ENCODE measurements around the gene TRIM62.
"Not testable (repeated sequence)": the region's sequence is repeated elsewhere in the genome, so short reads cannot be mapped to it uniquely, and the experiment has no call there.

The TRIM62 gene

DNA sequence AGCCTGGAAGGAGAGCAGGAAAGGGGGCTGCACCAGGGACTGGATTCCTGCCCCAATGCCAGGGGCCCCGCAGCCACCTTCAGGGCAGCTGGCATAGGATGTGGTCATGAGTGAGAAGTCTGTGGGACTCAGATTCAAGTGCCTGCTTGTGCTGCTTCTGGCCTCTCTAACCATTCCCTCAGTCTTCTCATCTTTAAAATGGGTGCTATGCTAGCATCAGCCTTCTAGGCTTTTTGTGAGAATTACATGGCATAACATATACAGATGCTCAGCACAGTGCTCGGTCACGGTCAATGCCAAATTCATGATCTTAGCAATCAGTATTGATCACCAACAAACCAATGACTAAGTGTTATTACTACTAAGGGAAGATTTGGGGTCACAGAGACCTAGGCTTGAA is 23.5 kb downstream of the TRIM62 start:
- no peak for DNase-seq

DNA sequence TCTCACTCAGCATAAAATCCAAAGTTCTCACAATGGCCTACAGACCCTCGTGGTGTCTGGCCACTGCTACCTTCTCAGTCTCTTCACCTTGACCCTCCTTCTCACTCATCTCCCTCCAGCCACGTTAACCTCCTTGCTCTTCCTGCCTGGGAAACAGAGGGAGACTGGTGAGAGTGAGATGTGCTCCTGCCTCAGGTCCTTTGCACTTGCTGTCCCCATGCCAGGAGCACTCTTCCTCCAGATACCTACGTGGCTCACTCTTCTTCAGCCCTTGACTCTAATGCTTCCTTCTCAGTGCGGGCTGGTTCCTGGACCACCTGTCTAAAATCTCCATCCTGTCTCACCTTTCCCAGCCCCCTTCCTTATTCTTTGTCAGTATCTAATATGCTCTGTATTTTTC is 24.7 kb downstream of the TRIM62 start:
- no peak for DNase-seq

DNA sequence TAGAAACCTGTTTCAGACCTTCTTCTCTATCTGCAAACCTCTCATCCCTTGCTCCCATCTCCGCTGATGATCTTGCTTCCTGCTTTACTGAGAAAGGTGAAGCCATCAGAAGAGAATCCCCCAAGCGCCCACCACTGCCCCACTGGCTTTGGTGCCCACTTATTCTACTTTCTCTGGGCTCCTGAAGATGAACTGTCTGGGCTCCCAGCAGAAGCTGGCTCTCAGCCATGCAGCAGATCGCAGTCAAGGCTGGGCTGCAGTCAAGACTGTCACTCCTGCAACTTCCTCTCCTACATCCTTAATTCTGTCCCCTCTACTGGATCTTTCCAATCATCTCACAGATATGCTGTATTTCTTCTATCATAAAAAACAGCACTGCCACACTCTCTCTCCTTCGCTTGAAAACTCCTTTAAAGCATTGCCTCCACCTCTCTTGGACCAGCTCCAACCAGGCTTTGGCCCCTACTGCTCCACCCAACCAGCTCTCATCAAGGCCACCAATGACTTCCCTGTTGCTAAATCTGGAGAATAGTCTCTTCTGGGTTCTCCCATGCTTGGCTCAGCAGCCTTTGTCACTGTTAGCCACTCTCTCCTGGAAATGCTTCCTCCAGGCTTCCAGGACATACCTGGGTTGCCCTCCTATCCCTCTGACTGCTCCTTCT is 25.8 kb downstream of the TRIM62 start:
- peak; percentile 20 for DNase-seq

DNA sequence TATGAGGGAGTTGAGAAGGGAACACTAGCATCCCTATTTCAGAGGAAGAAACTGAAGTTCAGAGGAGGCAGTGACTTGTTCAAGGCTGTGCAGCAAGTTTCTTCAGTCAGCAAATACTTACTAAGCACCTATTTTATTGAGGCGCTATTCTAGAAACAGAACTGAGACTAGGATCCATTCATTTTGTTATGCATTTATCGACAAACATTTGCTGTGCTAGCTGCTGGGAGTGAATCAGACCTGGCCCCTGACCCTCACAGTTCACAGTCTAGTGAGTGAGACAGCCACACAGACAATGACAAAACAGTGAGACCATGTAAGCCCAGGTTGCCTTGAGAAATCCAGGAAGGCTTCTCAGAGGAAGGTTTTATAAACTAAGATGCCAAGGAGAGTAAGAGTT is 28.2 kb downstream of the TRIM62 start:
- no peak for DNase-seq

DNA sequence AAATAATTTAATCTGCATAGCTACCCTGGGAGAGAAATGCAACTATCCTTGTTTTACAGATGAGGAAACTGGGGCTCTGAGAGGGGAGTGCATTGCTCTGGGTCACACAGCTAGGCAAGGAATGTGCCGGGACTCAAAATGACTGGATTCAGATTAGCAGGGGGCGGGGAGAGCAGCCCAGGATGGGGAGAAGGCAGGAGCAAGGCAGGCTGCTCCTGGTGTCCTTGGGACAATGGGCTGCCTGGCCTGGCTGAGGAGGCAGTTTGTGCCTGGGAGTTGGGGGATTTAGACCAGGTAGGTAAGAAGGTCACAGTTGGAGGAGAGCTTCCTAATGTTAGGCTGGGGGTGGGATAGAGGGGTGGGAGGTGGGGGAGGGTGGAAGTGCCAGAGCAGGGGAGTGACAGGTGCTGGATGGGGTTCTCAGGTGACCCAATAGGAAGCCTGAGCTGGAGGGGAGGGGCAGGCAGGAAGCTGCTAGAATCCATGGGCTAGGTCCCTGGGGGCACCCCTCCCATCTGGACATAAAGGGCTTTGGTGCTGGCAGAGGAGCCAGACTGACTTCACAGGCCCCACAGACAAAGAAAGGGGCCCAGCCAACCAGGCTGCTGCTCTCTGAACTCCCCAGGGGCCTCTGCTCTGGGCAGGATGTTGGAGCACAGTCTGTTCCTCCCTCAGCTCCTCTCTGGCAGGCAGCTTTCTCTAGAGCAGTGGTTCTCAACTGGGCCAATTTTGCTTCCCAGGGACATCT is 29.0 kb downstream of the TRIM62 start:
- DNase-seq = peak; percentile 16

DNA sequence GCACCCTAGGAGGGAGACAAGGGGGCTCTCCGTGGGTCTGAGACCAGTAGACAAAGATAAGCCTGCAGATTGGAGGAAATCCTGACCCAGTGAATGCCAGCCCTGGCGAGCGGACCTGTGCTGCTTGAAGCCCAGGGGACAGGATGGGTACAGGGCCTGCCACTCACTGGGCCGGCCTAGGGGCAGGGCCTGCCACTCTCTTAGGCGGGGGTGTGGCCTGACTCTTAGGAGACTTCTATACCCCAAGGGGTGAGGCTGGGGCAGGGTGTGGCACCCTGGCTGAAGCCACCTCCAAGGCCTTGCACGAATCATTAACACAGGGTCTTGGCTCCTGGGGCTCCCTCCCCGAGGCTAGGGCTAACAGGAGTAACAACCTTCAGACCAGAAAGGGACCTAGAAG is 30.7 kb downstream of the TRIM62 start:
- no peak for DNase-seq

DNA sequence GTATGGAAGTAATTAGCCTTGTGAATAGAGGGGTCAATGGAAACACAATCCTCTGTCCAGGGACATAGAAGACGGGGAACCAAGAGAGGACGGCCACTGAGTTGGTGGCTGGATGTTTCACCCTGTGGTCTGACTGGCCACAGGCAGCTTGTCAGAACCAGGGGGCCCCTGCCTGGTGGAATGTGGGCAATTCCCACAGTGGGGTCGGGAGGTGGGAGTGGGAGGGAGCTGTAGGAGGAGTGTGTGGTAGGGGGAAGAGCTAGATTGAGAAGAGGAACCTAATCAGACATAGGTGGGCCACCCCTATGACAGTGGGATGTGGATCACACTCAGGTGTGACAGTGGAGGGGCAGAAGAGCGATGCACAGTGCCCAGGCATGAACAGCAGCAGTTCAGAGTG is 31.3 kb downstream of the TRIM62 start:
- no peak for DNase-seq

DNA sequence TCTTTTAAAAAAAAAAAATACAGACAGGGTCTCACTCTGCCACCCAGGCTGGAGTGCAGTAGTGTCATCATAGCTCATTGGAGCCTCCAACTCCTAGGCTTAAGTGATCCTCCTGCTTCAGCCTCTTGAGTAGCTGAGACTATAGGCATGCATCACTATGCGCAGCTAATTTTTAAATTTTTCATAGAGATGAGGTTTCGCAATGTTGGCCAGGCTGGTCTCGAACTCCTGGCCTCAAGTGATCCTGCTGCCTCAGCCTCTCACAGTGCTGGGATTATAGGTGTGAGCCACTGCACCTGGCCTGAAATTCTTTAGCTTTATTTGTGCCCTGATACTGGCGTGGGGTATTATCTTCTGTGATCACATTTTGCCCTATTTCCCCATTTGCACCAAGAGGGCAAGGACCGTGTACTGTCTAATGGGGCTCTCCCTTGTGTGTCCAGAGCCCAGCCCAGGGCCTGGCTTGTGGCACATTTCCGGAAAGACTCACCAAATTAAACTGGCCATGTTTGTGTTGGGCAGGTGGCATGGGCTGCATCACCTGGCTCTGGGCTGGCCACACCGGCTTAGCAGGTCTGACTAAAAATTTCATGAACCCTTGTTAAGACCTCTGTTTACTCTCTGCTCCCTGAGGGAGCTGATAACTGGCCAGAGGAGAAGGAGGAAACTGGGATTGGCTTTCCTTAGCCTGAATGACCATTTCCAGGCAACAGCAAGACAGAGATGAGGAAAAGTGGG is 32.2 kb downstream of the TRIM62 start:
- no peak for DNase-seq

DNA sequence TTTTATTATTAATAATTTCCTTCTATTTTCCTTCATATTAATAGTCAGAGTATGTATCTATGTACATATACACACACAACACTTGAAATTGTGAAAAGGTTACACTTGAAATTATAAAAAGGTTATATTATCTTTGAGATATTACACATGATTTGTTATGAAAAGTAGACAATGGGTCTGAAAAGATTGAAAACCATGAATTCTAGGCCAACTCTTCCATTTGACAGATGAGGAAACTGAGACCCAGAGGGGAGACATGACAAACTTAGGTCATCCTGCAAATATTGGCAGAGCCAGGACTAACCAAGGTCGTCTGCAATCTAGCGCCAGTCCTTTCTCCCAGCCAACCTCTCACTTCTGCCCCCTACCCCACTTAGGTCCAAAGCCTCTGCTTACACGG is 33.2 kb downstream of the TRIM62 start:
- no peak for DNase-seq

DNA sequence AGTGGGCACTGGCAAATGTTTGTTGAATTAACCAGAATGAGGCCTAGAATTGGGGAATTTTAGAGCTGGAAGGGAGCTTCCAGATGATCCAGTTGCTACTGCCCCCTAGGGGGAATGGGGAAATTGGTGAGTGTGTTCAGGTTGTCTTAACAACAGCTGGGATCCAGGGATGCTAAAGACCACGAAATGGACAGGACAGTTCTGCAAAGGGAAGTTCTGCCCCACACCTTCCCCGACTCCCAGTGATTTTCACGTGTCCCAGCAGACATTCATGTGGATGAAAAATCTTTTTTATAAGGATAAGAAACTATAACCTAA is 33.9 kb downstream of the TRIM62 start:
- no peak for DNase-seq

DNA sequence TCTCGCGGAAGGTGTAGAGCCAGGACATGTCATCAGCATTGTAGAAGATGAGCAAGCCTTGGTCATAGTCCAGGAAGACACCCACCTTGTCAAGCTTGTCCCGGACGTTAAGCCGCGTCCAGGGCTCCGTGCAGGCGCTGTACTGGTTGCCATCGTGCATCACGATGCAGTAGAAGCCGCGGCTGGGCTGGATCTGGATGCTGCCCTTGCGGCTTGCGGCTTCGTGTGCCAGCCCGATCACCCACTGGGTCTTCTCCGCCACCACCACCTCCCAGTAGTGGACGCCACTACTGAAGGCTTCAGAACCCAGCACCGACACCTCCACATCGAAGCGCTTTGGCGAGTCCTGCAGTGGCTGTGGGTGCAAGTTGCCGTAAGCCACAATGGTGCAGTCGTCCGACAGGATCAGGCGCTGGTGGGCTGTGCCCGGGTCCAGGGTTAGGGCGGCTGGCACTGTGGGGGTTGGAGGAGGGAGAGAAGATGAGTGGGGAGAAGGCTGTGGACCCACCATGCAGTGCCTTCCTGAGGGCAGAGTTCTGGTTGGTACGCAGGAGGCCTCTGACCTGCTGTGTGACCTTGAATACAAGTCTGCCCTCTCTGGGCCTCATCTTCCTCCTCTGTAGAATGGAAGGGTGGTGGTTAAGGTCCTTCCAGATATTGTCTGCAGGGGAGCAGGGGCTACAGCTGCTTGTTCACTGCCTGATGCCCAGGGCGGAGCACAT is 34.4 kb downstream of the TRIM62 start:
- no peak for DNase-seq

DNA sequence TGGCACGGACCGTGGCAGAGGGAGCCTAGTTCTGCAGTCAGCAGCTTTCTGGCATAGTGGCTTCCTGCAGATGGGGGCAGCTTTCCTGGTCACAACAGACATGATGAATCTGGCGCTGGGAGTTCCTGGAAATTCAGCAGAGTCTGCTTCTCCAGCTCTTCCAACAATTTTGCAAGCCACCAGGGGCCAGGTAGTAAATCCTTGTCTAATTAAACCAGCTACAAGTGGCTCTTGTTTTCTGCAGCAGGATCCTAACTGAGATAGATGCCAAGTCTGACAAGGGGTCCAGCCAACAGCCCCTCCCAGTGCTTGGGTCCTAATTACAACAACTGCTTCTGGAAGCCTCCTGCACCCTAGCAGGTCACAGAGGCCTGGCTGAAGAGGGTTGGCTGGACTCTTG is 35.8 kb downstream of the TRIM62 start:
- no peak for DNase-seq

DNA sequence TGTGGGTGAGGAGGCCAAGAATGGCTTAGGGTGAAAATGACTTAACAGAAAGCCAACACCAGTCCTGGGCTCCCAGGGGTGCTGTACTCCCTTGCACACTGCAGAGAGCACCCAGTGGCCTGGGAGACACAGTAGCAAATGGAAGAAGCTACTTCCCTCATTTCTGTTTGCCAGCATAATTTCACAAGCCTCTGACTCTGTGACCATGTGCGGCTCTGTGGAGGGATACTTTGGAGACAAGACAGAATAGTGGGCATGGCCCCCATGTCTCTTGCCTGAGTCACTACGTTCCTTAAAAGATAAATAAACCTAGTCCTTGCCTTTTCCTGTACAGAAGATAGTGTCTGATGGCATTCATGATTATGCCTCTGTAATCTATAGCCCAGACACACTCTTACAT is 38.1 kb downstream of the TRIM62 start:
- DNase-seq = no peak

DNA sequence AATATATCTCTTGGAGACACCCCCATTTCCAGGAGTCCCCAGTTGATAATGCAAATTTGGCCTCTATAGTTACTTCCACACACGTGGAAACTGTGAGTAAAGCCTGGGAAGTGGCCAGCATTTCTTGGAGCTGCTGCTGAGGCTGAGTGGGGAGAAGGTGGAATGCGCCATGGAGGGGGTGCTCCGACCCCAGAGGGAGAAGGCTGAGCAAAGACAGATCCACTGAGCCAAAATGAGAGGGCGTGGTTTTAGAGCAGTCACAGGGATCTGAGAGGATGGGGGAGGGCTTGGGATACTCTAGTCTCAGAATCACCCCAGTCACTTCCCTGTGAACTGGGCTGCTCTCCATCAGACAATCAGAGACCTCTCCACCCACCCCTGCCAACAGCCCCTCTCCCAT is 38.7 kb downstream of the TRIM62 start:
- DNase-seq = no peak

DNA sequence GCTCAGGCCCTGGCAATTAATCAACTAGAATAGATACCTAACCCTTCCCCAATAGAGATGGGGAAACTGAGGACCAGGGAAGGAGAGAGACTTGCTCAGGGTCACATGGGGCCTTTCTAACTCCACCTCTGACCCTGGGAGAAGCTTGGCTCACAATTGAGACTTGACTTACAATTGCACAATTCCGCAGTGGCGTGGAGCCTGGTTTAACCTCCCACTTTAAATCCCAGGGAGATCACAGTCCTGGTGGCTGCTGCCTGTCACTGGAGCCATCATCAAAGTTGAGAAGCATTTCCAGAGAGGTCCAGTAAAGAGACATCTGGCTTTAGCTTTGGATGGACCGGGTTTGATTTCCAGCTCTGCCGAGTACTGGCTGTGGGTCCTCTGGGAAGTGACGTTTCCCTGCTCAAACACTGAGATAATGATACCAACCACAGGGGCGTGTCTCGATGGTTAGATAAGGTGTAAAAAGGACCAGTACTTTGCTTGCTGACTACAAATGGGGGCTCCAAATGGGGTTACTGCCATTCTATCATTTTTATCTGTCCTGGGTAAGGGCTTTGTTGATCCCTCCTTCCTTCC is 39.3 kb downstream of the TRIM62 start:
- no peak for DNase-seq

DNA sequence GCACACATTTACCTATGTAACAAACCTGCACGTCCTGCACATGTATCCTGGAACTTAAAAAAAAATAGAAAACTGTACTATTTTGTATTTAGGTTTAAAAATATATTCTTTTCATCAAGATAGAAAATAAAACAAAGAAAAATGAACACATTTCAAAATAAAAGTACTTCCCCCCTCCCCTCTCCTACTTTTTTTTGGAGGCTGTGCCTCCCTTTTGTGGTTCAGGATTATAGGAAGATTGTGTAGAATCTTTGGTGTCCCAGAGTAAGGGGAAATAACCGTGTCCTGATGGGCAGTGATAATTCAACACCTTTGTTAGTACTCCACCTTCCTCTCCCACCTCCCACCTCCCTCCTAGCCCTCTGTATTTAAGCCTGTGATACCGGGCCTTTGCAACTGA is 40.1 kb downstream of the TRIM62 start:
- DNase-seq = no peak

DNA sequence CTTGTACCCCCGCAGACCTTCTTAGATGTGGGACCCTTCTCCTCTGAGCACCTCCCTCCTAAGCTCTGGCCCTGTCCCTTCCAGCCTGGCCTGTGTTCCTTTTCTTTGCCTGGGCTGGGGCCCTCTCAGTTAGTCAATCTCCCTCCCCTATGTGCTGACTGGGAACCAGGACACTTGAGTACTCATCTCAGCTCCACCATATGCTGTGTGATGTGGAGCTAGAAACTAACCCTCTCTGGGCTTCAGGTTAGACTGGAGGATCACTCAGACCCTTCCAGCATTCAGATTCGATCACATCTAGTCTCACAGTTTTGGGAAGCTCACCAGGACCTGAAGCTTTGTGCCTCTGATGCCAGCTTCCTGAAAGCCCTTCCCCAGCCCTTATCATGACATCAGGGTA is 40.6 kb downstream of the TRIM62 start:
- DNase-seq = no peak

DNA sequence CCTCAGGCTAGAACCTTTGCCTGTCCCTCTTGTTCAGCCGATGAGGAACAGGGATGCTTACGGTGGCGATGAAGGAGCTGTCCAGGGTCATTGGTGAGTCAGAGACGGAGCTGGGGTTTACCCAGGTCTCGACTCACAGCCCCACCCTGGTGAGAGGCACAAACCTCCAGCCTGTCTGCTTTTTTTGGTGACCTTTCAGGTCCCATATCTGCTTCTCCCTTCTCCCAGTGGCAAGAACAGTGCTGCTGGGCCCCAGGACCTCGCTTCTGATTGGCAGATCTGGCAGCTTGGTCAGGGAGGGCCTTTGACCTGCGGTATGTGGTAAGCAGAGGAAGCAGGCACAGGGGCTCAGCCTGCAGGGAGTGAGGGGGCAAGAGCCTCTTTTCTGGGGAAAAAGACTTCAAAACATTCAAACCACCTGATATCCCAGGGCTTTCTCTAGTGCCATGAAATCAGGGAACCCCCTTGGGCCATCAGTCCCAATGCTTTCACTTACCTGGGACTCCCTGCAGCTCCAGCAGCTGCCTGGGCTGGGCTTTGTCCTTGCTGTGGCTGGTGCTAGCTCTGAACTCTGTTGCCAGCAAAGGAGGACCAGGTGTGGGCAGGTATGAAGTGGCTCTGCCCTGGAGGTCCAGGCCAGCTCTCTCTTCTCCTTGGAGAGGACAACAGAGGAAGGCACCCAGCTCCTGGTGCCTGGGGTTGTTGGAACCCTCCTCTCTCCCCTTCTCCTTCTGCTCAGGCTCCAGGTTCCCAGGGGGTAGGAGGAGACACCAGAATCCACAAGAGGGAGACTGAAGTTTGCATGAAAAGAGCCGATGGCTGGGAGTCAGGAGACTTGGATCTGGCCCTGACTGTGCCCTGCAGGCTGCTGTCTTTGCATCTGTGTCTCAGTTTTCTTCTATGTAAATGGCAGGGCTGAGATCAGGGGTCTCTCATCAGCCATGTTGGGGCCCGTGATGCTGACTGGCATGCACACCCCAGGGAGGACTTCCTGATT is 41.4 kb downstream of the TRIM62 start:
- no peak for DNase-seq

DNA sequence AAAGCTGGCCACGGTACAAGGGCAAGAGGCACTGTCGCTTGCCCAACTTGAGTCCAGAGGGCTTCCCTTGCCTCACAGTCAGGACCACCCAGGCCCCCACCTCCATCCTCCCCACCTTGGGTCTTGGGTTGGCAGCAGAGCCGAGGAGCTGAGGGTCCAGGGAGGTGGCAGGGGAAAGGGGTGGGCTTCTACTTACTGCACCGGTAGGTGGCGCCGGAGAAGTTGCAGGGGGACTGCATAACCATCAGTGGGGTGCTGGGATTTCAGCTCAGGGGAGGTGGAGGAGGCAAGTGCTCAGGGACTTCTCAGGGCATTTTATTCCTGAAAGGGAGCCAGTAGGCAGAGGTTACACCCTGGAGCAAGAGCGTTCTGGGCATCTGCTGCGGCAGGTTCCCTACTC is 44.0 kb downstream of the TRIM62 start:
- no peak for DNase-seq

DNA sequence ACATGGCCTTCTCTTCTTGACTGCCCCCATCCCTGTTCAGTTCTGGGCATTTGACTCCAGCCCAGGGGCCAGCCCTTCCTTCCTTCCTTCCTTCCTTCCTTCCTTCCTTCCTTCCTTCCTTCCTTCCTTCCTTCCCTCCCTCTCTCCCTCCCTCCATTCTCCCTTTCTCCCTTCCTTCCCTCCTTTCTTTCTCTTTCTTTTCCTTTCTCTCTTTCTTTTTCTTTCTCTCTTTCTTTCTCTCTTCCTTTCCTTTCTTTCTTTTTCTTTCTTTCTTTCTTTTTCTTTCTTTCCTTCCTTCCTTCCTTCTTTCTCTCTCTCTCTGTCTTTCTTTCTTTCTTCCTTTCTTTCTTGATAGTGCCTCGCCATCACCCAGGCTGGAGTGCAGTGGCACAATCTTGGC is 45.8 kb downstream of the TRIM62 start:
- not testable (repeated sequence) for DNase-seq

DNA sequence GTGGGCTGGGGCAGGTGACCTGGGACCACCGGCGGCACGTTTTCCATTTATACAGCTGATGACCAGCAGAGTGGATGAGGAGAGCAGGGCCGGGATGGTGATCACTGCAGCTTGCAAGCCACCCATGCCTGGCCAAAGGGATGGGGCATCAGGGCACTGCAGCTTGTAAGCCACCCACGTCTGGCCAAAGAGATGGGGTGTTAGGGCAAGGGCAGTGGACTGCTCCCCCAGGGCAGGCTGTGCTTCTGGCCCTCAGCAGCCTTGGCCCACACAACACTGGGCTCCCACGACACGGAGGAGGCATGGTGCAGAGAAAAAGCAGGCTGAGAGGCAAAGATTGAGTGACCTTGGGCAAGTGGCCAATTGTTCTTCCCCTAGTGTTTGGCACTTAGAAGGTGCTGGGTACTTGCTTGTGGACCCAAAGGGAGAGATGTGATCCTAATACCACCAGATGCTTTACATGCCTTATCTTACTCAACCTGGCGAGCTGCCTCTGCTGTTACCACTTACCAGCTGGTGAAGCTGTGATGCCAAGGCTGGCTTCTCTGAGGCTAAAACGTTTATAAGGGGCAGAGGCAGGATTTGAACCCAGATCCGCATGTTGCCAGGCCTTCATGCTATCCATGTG is 48.3 kb downstream of the TRIM62 start:
- no peak for DNase-seq

DNA sequence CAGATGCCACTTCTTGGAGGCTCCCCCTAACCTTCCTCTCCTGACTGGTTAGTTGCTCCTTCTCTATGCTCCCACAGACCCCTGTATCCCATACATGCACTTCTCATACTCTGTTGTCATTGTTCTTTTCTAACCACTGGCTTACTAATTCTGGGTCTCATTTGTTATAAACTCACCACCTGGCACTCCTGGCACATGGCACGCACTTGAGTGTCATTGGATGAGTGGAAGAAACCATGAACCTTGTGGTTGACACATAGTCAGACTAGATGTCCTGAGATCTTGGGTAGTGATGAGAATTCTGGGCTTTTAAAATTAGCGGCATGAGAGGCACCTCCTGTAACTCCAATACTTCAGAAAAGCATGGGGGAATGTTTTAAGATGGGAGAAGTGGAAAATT is 49.3 kb downstream of the TRIM62 start:
- DNase-seq = no peak

Data from DMS79 treated with DMSO at 0.1 percent for 48 hours (cell line).